ENCODE measurements around the gene ABCB4. TPM values are rescaled to one million over a fixed set of nuclear protein-coding genes. Genes with fewer than 3 reads are reported as not detected.
A peak's percentile ranks its signal among the peaks of the same experiment; 100 is the strongest.

ABCB4 gene
- polyA plus RNA-seq, 4 donors, result 0.16 to 1.4 (median 0.86) TPM; not detected in 1

DNA sequence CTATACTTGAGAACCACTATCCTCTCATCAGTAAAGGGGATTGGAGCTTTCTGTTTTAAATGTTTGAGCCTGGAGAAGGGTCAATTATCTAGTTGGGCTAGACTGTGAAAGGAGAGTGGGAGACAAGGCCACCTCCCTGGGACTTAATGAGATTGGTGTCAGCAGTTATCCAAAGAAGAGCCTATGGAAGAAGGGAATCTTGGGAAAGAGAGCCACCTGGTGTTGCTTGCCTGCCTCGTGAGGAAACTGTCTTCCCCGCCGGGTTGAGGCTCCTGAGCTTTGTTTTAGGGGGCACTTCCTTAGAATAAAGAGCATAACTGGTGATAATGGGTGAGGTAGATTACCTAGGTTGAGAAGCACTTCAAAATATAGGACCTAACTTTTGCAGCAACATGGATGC is 32.0 kb upstream of the ABCB4 start:
- WGBS, 3 donors, result 35 to 69% (median 60%) methylated on average over 3 of the region's 3 CpGs
- Histone ChIP-seq H3K4me1 (ENCODE audit: control insufficient read depth in 3 of 3, insufficient read depth in 2 of 3, low read depth in 1 of 3, low read length in 2 of 3) (no peaks in the 10 kb centered on the region), H3K4me3 (ENCODE audit: low read depth in 1 of 3, low read length in 3 of 3) (no peak overlapping the region), H3K9me3 (ENCODE audit: control insufficient read depth in 2 of 2, insufficient read depth in 1 of 2, low read depth in 1 of 2, low read length in 1 of 2) (no peaks in the 10 kb centered on the region), H3K36me3 (ENCODE audit: control insufficient read depth in 3 of 3, insufficient read depth in 2 of 3, low read depth in 1 of 3, low read length in 3 of 3) (peaks cover 0 to 21% (median 0%) of the 10 kb centered on the region in 3 donors), H3K27ac (ENCODE audit: low read depth in 1 of 3, low read length in 2 of 3) (no peak overlapping the region), H3K27me3 (ENCODE audit: control insufficient read depth in 3 of 3, insufficient read depth in 3 of 3, low read length in 3 of 3) (no peaks in the 10 kb centered on the region)
- FAIRE-seq (no peak), DNase-seq (no peak)

DNA sequence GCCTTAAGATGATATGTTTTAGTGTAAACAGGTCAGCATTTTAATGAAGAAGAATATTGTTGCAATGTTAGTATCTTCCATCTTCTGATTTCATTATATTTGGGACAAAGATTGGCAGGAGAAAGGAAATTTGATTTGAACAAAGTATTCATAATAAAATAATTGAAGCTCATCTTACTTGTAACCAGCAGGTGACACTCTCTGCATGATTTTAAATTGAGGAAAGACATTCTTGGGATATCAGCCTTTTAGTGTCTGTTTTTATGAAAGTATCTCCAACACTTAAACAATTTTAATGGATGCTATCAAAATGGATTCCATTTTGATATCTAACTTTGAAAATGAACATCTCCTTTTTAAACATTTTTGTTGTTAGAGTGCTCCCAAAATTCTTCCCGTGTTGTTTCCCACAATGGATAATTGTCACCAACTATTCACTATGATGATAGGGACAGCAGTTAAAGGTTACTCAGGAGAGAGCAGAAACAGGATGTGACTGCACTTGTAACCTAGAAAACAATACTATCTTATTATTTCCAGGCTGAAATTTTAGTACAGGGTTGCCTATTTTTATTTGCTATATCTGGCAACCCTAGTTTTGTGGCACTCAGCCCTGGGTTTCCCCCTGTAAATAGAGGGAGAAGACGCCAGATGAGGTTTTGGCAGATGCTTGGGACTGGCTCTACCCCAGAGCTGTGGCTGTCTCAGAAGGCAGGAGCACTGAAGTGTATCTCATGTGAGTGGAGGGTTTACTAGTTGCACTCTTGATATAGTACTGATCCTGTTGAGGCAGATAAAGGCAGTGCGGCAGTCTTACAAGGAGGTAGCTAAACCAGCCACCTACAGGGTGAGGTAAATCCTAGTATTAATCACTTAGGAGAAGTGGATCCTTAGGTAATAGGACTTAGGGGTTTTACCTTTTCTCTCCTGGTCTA is 31.0 kb upstream of the ABCB4 start:
- Histone ChIP-seq H3K9me3 (ENCODE audit: control insufficient read depth in 2 of 2, insufficient read depth in 1 of 2, low read depth in 1 of 2, low read length in 1 of 2) (no peaks in the 10 kb centered on the region), H3K36me3 (ENCODE audit: control insufficient read depth in 3 of 3, insufficient read depth in 2 of 3, low read depth in 1 of 3, low read length in 3 of 3) (peaks cover 0 to 17% (median 0%) of the 10 kb centered on the region in 3 donors), H3K27ac (ENCODE audit: low read depth in 1 of 3, low read length in 2 of 3) (no peak overlapping the region), H3K27me3 (ENCODE audit: control insufficient read depth in 3 of 3, insufficient read depth in 3 of 3, low read length in 3 of 3) (no peaks in the 10 kb centered on the region), H3K4me1 (ENCODE audit: control insufficient read depth in 3 of 3, insufficient read depth in 2 of 3, low read depth in 1 of 3, low read length in 2 of 3) (no peaks in the 10 kb centered on the region), H3K4me3 (ENCODE audit: low read depth in 1 of 3, low read length in 3 of 3) (no peak overlapping the region)
- FAIRE-seq (no peak), DNase-seq (peak; percentile 11 to 16)
- 71 to 82% (median 81%) methylated on average over 3 of the region's 3 CpGs for WGBS, 3 donors

DNA sequence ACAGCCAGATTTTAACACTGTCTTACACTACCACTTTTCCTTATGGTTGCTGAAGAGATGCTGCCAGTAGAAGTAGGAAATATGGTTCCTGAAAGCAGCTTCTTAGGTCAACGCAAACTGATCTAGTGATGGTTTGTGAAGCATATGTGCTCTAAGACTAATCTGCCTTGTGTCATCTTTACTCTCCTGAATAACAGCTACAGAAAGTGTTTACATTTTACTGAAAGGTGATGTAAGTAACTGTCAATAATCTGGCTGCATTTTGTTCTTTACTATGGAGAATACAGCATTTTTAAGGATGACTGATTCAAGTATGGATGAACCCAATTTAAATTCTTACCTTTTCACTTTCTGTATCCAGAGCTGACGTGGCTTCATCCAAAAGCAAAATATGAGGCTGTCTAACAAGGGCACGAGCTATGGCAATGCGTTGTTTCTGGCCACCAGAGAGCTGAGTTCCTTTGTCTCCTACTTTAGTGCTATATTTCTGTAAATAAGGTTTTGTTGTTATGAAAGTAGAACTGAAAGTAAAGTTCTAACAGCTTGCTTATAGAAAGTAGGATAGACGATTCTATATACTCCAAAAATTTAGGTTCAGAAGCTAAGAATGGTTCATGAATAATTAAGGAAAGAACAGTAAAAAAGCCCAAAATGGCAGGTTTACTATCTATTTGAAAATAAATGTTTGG is 30.2 kb upstream of the ABCB4 start:
- FAIRE-seq, result no peak
- no peak for DNase-seq
- Histone ChIP-seq H3K4me1 (ENCODE audit: control insufficient read depth in 3 of 3, insufficient read depth in 2 of 3, low read depth in 1 of 3, low read length in 2 of 3) (no peaks in the 10 kb centered on the region), H3K27ac (ENCODE audit: low read depth in 1 of 3, low read length in 2 of 3) (no peak overlapping the region), H3K4me3 (ENCODE audit: low read depth in 1 of 3, low read length in 3 of 3) (no peak overlapping the region), H3K36me3 (ENCODE audit: control insufficient read depth in 3 of 3, insufficient read depth in 2 of 3, low read depth in 1 of 3, low read length in 3 of 3) (peaks cover 0 to 14% (median 0%) of the 10 kb centered on the region in 3 donors), H3K27me3 (ENCODE audit: control insufficient read depth in 3 of 3, insufficient read depth in 3 of 3, low read length in 3 of 3) (no peaks in the 10 kb centered on the region), H3K9me3 (ENCODE audit: control insufficient read depth in 2 of 2, insufficient read depth in 1 of 2, low read depth in 1 of 2, low read length in 1 of 2) (no peaks in the 10 kb centered on the region)
- WGBS, 3 donors, result 49 to 60% (median 53%) methylated on average over 5 of the region's 5 CpGs

DNA sequence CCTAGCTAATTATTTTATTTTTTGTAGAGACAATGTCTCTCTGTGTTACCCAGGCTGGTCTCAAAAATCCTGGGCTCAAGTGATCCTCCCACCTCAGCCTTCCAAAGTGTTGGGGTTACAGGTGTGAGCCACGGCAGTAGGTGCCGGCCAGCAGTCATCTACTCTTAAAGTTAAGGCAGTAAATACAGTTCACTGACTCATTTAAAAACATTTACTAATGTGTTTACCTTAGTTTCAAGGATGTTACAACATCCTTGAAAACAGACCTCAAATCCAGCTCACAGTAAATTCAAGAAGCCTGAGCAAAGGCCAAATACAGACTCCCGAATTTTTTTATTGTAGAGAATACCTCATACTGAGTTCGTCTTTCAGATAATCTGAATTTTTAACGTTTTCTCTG is 29.6 kb upstream of the ABCB4 start:
- Histone ChIP-seq H3K36me3 (ENCODE audit: control insufficient read depth in 3 of 3, insufficient read depth in 2 of 3, low read depth in 1 of 3, low read length in 3 of 3) (peaks cover 0 to 14% (median 0%) of the 10 kb centered on the region in 3 donors), H3K27ac (ENCODE audit: low read depth in 1 of 3, low read length in 2 of 3) (no peak overlapping the region)

GRCh38 chr7:87499494-87499893 is 24.0 kb upstream of the ABCB4 start:
- no peak overlapping the region for H3K4me3 ChIP-seq (ENCODE audit: low read depth in 1 of 3, low read length in 3 of 3)
- FAIRE-seq (no peak), DNase-seq (no peak)
- WGBS, 3 donors, result 88 to 98% (median 96%) methylated on average over 3 of the region's 3 CpGs
- no peak overlapping the region for H3K27ac ChIP-seq (ENCODE audit: low read depth in 1 of 3, low read length in 2 of 3)
- H3K4me1 ChIP-seq (ENCODE audit: control insufficient read depth in 3 of 3, insufficient read depth in 2 of 3, low read depth in 1 of 3, low read length in 2 of 3), result no peaks in the 10 kb centered on the region
- no peaks in the 10 kb centered on the region for H3K27me3 ChIP-seq (ENCODE audit: control insufficient read depth in 3 of 3, insufficient read depth in 3 of 3, low read length in 3 of 3)
- H3K36me3 ChIP-seq (ENCODE audit: control insufficient read depth in 3 of 3, insufficient read depth in 2 of 3, low read depth in 1 of 3, low read length in 3 of 3), result no peaks in the 10 kb centered on the region
- H3K9me3 ChIP-seq (ENCODE audit: control insufficient read depth in 2 of 2, insufficient read depth in 1 of 2, low read depth in 1 of 2, low read length in 1 of 2), result no peaks in the 10 kb centered on the region

More for the DNA sequence above, 29.6 kb upstream of the ABCB4 start:
- Histone ChIP-seq H3K4me3 (ENCODE audit: low read depth in 1 of 3, low read length in 3 of 3) (no peak overlapping the region), H3K4me1 (ENCODE audit: control insufficient read depth in 3 of 3, insufficient read depth in 2 of 3, low read depth in 1 of 3, low read length in 2 of 3) (no peaks in the 10 kb centered on the region), H3K9me3 (ENCODE audit: control insufficient read depth in 2 of 2, insufficient read depth in 1 of 2, low read depth in 1 of 2, low read length in 1 of 2) (no peaks in the 10 kb centered on the region), H3K27me3 (ENCODE audit: control insufficient read depth in 3 of 3, insufficient read depth in 3 of 3, low read length in 3 of 3) (no peaks in the 10 kb centered on the region)
- no peak for FAIRE-seq
- WGBS, 3 donors, result 73 to 76% (median 76%) methylated on average over 5 of the region's 5 CpGs
- DNase-seq, result no peak

- FAIRE-seq, result no peak
Observed at GRCh38 chr7:87498893-87499292, 23.4 kb upstream of the ABCB4 start.

GRCh38 chr7:87497482-87497881 is 22.0 kb upstream of the ABCB4 start:
- FAIRE-seq (no peak), DNase-seq (no peak)
- WGBS, 3 donors, result 33 to 60% (median 43%) methylated on average over 3 of the region's 3 CpGs
- H3K36me3 ChIP-seq (ENCODE audit: control insufficient read depth in 3 of 3, insufficient read depth in 2 of 3, low read depth in 1 of 3, low read length in 3 of 3), result no peaks in the 10 kb centered on the region
- no peaks in the 10 kb centered on the region for H3K9me3 ChIP-seq (ENCODE audit: control insufficient read depth in 2 of 2, insufficient read depth in 1 of 2, low read depth in 1 of 2, low read length in 1 of 2)
- H3K27ac ChIP-seq (ENCODE audit: low read depth in 1 of 3, low read length in 2 of 3), result no peak overlapping the region
- no peak overlapping the region for H3K4me3 ChIP-seq (ENCODE audit: low read depth in 1 of 3, low read length in 3 of 3)
- H3K4me1 ChIP-seq (ENCODE audit: control insufficient read depth in 3 of 3, insufficient read depth in 2 of 3, low read depth in 1 of 3, low read length in 2 of 3), result no peaks in the 10 kb centered on the region
- H3K27me3 ChIP-seq (ENCODE audit: control insufficient read depth in 3 of 3, insufficient read depth in 3 of 3, low read length in 3 of 3), result no peaks in the 10 kb centered on the region

More at GRCh38 chr7:87498893-87499292, 23.4 kb upstream of the ABCB4 start:
- H3K4me1 ChIP-seq (ENCODE audit: control insufficient read depth in 3 of 3, insufficient read depth in 2 of 3, low read depth in 1 of 3, low read length in 2 of 3), result no peaks in the 10 kb centered on the region
- no peak for DNase-seq
- no peaks in the 10 kb centered on the region for H3K27me3 ChIP-seq (ENCODE audit: control insufficient read depth in 3 of 3, insufficient read depth in 3 of 3, low read length in 3 of 3)
- no peak overlapping the region for H3K4me3 ChIP-seq (ENCODE audit: low read depth in 1 of 3, low read length in 3 of 3)
- 48 to 95% (median 69%) methylated on average over 1 of the region's 1 CpG for WGBS, 3 donors
- no peaks in the 10 kb centered on the region for H3K36me3 ChIP-seq (ENCODE audit: control insufficient read depth in 3 of 3, insufficient read depth in 2 of 3, low read depth in 1 of 3, low read length in 3 of 3)
- no peaks in the 10 kb centered on the region for H3K9me3 ChIP-seq (ENCODE audit: control insufficient read depth in 2 of 2, insufficient read depth in 1 of 2, low read depth in 1 of 2, low read length in 1 of 2)
- no peak overlapping the region for H3K27ac ChIP-seq (ENCODE audit: low read depth in 1 of 3, low read length in 2 of 3)

GRCh38 chr7:87495366-87495765 is 19.9 kb upstream of the ABCB4 start:
- FAIRE-seq, result no peak
- H3K4me1 ChIP-seq (ENCODE audit: control insufficient read depth in 3 of 3, insufficient read depth in 2 of 3, low read depth in 1 of 3, low read length in 2 of 3), result no peaks in the 10 kb centered on the region
- no peak for DNase-seq
- H3K27ac ChIP-seq (ENCODE audit: low read depth in 1 of 3, low read length in 2 of 3), result no peak overlapping the region
- no peaks in the 10 kb centered on the region for H3K36me3 ChIP-seq (ENCODE audit: control insufficient read depth in 3 of 3, insufficient read depth in 2 of 3, low read depth in 1 of 3, low read length in 3 of 3)
- no peaks in the 10 kb centered on the region for H3K27me3 ChIP-seq (ENCODE audit: control insufficient read depth in 3 of 3, insufficient read depth in 3 of 3, low read length in 3 of 3)
- no peaks in the 10 kb centered on the region for H3K9me3 ChIP-seq (ENCODE audit: control insufficient read depth in 2 of 2, insufficient read depth in 1 of 2, low read depth in 1 of 2, low read length in 1 of 2)
- no peak overlapping the region for H3K4me3 ChIP-seq (ENCODE audit: low read depth in 1 of 3, low read length in 3 of 3)
- WGBS, 3 donors, result 57 to 80% (median 64%) methylated on average over 5 of the region's 5 CpGs

All from small intestine (tissue), 7 donors.